GM06990 (cell line): Measurements from ENCODE around the gene TPRKB.
"Not testable (repeated sequence)": the region's sequence is repeated elsewhere in the genome, so short reads cannot be mapped to it uniquely, and the experiment has no call there.

Source experiments
- DNase-seq: peaks from one replicate; pipeline ENCODE4 v3.0.0-alpha.2; 2011; ENCODE audit not compliant: insufficient read length; ENCODE audit errors: extremely low read depth
- H3K27me3 ChIP-seq: replicated peaks from 2 replicates; pipeline ENCODE4 v1.6.0; 2011; ENCODE audit warnings: low read length; ENCODE audit not compliant: control insufficient read depth, insufficient read depth
- H3K36me3 ChIP-seq: 2 replicates; pipeline ENCODE4 v1.5.1; 2011; ENCODE audit warnings: low read length; ENCODE audit not compliant: control insufficient read depth, insufficient read depth
- H3K4me3 ChIP-seq: replicated peaks from 2 replicates; pipeline ENCODE4 v1.5.1; 2011; ENCODE audit warnings: low read depth, mild to moderate bottlenecking, control low read depth, low read length
- TF ChIP-seq, protein P1 (sequence below): IDR thresholded peaks from 2 replicates; pipeline ENCODE4 v1.5.1; 2011; ENCODE audit warnings: low read length, control low read depth, mild to moderate bottlenecking, inconsistent platforms; ENCODE audit not compliant: insufficient read depth, poor library complexity, severe bottlenecking

TPRKB gene

DNA sequence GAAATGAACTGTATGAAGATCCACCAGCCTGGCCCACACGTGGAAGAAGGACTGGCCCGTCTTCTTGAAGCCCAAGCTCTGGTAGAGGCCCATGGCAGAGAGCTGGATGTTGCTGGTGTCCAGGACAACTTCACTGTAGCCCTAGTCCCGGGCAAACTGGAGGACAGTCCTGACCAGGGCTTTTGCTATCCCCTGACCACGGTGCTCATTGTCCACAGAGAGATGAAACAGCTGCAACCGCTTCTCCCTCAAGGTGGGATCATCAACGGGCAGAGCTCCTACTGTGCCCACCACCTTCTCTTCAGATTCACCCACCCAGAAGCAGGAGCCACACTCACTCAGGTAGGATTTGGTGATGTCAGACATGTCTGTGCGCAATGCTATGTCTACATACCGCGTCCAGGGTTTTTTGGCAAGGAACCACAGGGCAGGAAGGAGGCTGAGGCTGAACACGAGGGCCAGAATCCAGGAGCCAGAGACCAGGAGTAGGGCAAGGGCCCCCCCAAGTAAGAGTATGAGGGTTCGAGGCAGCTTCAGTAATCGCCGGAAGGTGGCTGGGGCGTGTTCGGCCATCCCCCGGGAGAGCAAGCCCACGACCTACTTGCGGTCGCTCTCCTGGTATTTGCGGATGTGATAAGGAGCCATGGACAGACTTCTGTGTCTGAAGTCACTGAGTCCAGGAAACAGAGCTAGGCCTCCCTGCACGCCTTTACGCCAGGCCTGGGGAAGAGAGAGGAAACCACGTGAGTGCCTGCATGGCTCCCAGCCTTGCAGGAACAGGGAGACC is 36.3 kb downstream of the TPRKB start:
- TF ChIP-seq, protein P1, sequence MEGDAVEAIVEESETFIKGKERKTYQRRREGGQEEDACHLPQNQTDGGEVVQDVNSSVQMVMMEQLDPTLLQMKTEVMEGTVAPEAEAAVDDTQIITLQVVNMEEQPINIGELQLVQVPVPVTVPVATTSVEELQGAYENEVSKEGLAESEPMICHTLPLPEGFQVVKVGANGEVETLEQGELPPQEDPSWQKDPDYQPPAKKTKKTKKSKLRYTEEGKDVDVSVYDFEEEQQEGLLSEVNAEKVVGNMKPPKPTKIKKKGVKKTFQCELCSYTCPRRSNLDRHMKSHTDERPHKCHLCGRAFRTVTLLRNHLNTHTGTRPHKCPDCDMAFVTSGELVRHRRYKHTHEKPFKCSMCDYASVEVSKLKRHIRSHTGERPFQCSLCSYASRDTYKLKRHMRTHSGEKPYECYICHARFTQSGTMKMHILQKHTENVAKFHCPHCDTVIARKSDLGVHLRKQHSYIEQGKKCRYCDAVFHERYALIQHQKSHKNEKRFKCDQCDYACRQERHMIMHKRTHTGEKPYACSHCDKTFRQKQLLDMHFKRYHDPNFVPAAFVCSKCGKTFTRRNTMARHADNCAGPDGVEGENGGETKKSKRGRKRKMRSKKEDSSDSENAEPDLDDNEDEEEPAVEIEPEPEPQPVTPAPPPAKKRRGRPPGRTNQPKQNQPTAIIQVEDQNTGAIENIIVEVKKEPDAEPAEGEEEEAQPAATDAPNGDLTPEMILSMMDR, result no peak
- DNase-seq, result no peak
- no peaks in the 10 kb centered on the region for H3K36me3 ChIP-seq
- H3K4me3 ChIP-seq, result no peak overlapping the region
- H3K27me3 ChIP-seq, result no peaks in the 10 kb centered on the region

DNA sequence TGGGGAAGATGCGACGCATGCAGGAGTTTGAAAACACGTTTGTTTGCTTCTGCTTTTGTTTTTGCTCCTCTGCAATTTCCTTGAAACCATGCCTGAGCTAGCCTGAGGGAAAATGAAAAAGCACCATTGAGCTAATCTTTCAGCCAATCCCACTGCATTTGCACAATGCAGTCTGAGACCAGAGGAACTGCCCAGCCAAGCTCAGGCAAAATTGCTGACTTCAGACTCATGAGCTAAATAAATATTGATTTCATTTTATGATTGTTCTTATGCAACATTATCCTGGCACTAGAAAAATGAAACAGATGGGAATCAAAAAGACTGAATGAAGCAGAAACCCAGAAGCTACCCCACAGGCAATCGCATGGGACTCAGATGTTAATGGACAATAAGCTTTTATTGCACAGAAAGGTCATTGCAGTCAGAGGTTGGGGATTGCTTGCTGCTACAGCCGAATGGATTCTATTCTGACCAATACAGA is 37.0 kb downstream of the TPRKB start:
- Histone ChIP-seq H3K27me3 (no peaks in the 10 kb centered on the region), H3K4me3 (no peak overlapping the region), H3K36me3 (no peaks in the 10 kb centered on the region)
- TF ChIP-seq, protein P1, result no peak
- DNase-seq, result no peak

DNA sequence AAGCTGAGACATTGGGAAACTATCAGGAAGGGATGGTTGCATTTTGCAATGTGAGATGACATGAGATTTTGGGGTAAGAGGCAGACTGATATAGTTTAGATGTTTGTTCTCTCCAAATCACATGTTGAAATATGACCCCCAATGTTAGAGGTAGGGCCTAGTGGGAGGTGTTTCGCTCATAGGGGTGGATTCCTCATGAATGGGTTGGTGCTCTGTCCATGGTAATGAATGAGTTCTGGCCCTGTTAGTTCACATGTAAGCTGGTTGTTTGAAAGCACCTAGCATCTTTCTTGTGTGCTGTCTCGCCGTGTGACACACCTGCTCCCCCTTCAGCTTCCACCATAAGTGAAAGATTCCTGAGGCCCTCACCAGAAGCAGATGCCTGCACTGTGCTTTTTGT is 37.7 kb downstream of the TPRKB start:
- no peaks in the 10 kb centered on the region for H3K36me3 ChIP-seq
- no peak overlapping the region for H3K4me3 ChIP-seq
- DNase-seq, result no peak
- TF ChIP-seq, protein P1, result no peak
- no peaks in the 10 kb centered on the region for H3K27me3 ChIP-seq

DNA sequence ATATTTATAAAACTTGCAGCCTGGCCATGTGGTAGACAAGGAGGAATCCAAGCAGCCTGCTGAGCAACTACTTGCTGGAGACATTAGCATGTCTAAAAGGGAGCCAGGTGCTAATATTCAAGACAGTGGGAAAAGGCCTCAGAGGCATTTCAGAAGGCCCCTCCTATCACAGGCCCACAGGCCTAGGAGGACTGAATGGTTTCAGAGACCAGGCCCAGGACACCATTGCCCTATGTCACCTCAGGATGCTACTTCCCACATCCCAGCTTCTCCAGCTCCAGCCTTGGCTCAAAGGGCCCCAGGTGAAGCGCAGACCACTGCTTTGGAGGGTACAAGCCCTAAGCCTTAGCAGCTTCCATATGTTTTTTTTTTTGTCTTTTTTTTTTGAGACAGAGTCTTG is 39.0 kb downstream of the TPRKB start:
- Histone ChIP-seq H3K4me3 (no peak overlapping the region), H3K36me3 (no peaks in the 10 kb centered on the region), H3K27me3 (no peaks in the 10 kb centered on the region)
- TF ChIP-seq, protein P1, result no peak
- DNase-seq, result no peak

- Histone ChIP-seq H3K4me3 (no peak overlapping the region), H3K27me3 (no peaks in the 10 kb centered on the region), H3K36me3 (no peaks in the 10 kb centered on the region)
- no peak for DNase-seq
- TF ChIP-seq, protein P1, result no peak
These were observed 39.5 kb downstream of the TPRKB start for GRCh38 chr2:73697606-73698005.

GRCh38 chr2:73696985-73697384 is 40.2 kb downstream of the TPRKB start:
- DNase-seq, H3K27me3 ChIP-seq: not testable (repeated sequence)

GRCh38 chr2:73696521-73696920 is 40.6 kb downstream of the TPRKB start:
- H3K4me3 ChIP-seq, H3K27me3 ChIP-seq, H3K36me3 ChIP-seq, DNase-seq: not testable (repeated sequence)

More at GRCh38 chr2:73696985-73697384, 40.2 kb downstream of the TPRKB start:
- not testable (repeated sequence) for H3K36me3 ChIP-seq, H3K4me3 ChIP-seq
